ENCODE measurements around the gene STXBP1. TPM values are rescaled to one million over a fixed set of nuclear protein-coding genes. Genes with fewer than 3 reads are reported as not detected.

The STXBP1 gene
- total RNA-seq (5.3 TPM), polyA plus RNA-seq (ENCODE audit: insufficient read depth in 1 of 8, insufficient read length in 8 of 8, low replicate concordance in 1 of 8) (10 to 100 TPM; 11.9 to 19.5 (median 13.4) TPM)
- long read RNA-seq, donor 1, partial matches to known transcripts = 0 of 2 reads
- long read RNA-seq, donor 1, other reads (novel, unspliced or antisense) = 0 of 2 reads
- long read RNA-seq, donor 2, partial matches to known transcripts = 0 of 1 reads
- long read RNA-seq, donor 2, other reads (novel, unspliced or antisense) = 0 of 1 reads
- long read RNA-seq, donor 3, transcript STXBP1-201 (19 exons, 3,765 nt) = minor isoform, 5 of 14 reads
- long read RNA-seq, donor 3, transcript STXBP1-212 (1 exons, 2,582 nt) = major isoform, 9 of 14 reads
- long read RNA-seq, donor 3, partial matches to known transcripts = 0 of 14 reads
- long read RNA-seq, donor 3, other reads (novel, unspliced or antisense) = 0 of 14 reads
- long read RNA-seq, donor 4, transcript STXBP1-212 (1 exons, 2,582 nt) = major isoform, 12 of 14 reads
- long read RNA-seq, donor 4, partial matches to known transcripts = 0 of 14 reads
- long read RNA-seq, donor 4, other reads (novel, unspliced or antisense) = 0 of 14 reads
- long read RNA-seq, donor 5, transcript STXBP1-212 (1 exons, 2,582 nt) = major isoform, 21 of 22 reads
- long read RNA-seq, donor 5, partial matches to known transcripts = 0 of 22 reads
- long read RNA-seq, donor 5, other reads (novel, unspliced or antisense) = 0 of 22 reads
- long read RNA-seq, donor 6, transcript STXBP1-212 (1 exons, 2,582 nt) = major isoform, 5 of 9 reads
- long read RNA-seq, donor 6, partial matches to known transcripts = 0 of 9 reads
- long read RNA-seq, donor 6, other reads (novel, unspliced or antisense) = 0 of 9 reads
- long read RNA-seq, donor 7, transcript STXBP1-212 (1 exons, 2,582 nt) = major isoform, 8 of 9 reads
- long read RNA-seq, donor 7, partial matches to known transcripts = 0 of 9 reads
- long read RNA-seq, donor 7, other reads (novel, unspliced or antisense) = 0 of 9 reads
- long read RNA-seq, donor 8, transcript STXBP1-212 (1 exons, 2,582 nt) = major isoform, 12 of 13 reads
- long read RNA-seq, donor 8, partial matches to known transcripts = 0 of 13 reads
- long read RNA-seq, donor 8, other reads (novel, unspliced or antisense) = 0 of 13 reads
- long read RNA-seq, donor 9, transcript STXBP1-212 (1 exons, 2,582 nt) = major isoform, 7 of 7 reads
- long read RNA-seq, donor 9, partial matches to known transcripts = 0 of 7 reads
- long read RNA-seq, donor 9, other reads (novel, unspliced or antisense) = 0 of 7 reads
- long read RNA-seq, donor 10, transcript STXBP1-212 (1 exons, 2,582 nt) = major isoform, 16 of 17 reads
- long read RNA-seq, donor 10, partial matches to known transcripts = 0 of 17 reads
- long read RNA-seq, donor 10, other reads (novel, unspliced or antisense) = 0 of 17 reads
- long read RNA-seq, donor 11, transcript STXBP1-212 (1 exons, 2,582 nt) = major isoform, 10 of 11 reads
- long read RNA-seq, donor 11, partial matches to known transcripts = 0 of 11 reads
- long read RNA-seq, donor 11, other reads (novel, unspliced or antisense) = 0 of 11 reads

DNA sequence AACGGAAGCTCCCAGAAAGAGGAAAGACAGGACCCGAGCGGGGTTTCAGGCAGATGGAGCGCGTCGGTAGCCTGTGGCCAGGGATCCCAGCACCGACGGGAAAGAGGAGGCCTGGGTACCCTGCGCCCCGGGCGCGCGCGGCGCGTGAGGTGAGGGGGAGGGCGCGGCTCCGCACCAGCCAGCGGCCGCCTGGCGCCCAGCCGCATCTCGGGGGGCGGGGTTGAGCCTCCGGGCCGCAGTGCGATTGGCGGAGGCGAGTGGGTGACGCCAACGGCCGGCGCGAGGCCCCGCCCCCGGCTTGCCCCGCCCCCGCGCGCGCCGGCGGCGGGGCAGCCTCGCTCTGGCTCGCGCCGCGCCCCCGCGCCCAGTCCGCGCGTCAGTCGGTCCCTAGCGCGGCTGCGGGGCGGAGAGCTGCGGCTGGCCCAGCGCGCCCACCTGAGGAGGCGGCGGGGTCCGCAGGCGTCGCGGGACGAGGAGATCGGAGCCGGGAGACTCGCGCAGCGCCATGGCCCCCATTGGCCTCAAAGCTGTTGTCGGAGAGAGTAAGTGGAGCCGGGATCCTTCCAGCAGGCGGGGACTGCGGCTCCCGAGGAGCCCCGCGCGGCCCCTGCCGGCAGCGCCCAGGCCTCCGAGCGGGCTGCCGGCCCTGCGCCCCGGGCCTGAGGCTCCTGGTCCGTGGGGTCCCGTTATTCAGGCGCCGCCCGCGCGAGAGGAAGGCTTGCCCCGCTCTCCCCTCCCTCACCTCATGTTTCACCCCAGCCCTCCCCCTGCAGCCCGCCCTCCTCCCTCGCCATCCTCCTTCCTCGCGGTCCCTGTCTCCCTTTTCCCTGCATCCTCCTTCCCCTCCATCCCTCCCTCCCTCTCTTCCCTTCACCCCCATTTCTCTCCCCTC is at the start of gene STXBP1:
Gene STXBP1, plus strand, starts transcription at position 379 of the 892 bp plus-strand sequence. Its CDS starts 127 bp downstream, at position 506.
- Histone ChIP-seq H3K9me3 (replicated peaks; ENCODE audit: control insufficient read depth, low read depth, low read length) (no peaks in the 10 kb centered on the region), H3K27me3 (ENCODE audit: control insufficient read depth, insufficient read depth, low read length) (peaks cover 24% of the 10 kb centered on the region), H3K36me3 (ENCODE audit: control insufficient read depth, insufficient read depth, low read length) (no peaks in the 10 kb centered on the region), H3K4me1 (ENCODE audit: control insufficient read depth, insufficient read depth, low read length) (peaks cover 25% of the 10 kb centered on the region), H3K4me3 (ENCODE audit: low read length) (peak within 1 kb of the TSS; percentile 77), H3K27ac (ENCODE audit: low read length) (peak within 1 kb of the TSS; percentile 82)
- DNase-seq = peak; percentile 94
- under 1% methylated on average over 87 of the region's 102 CpGs for WGBS (ENCODE audit: insufficient coverage)

DNA sequence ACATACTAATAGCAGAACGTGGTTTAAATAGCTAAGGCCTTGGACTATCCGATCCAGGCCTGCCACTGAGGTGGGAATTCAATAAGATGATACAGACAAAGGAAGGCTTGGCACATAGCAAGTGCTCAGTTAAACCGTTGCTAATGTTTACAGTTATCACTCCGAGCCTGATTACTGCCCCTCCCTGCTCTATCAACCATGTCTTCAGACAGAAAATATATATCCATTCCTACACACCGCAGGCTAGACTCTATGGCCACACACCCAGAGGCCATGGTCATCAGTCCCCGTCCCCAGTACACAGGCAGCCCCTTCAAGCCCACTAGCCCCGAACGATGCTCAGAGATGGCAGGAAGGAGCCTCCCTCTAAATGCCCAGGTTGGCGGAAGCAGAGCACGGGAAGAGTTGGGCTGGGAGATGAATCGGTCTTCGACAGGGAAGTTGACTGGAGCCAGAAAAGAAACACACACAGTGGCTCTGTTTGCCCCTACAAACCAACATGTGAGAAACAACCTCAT is 49.7 kb upstream of the STXBP1 start:
- H3K27ac ChIP-seq (ENCODE audit: low read length) = peak overlapping the region; percentile 75
- peaks cover 41% of the 10 kb centered on the region for H3K36me3 ChIP-seq (ENCODE audit: control insufficient read depth, insufficient read depth, low read length)
- no peaks in the 10 kb centered on the region for H3K27me3 ChIP-seq (ENCODE audit: control insufficient read depth, insufficient read depth, low read length)
- WGBS (ENCODE audit: insufficient coverage) = 71% methylated on average over 6 of the region's 12 CpGs
- peaks cover 60% of the 10 kb centered on the region for H3K4me1 ChIP-seq (ENCODE audit: control insufficient read depth, insufficient read depth, low read length)
- no peak overlapping the region for H3K4me3 ChIP-seq (ENCODE audit: low read length)
- no peaks in the 10 kb centered on the region for H3K9me3 ChIP-seq (replicated peaks; ENCODE audit: control insufficient read depth, low read depth, low read length)
- no peak for DNase-seq

DNA sequence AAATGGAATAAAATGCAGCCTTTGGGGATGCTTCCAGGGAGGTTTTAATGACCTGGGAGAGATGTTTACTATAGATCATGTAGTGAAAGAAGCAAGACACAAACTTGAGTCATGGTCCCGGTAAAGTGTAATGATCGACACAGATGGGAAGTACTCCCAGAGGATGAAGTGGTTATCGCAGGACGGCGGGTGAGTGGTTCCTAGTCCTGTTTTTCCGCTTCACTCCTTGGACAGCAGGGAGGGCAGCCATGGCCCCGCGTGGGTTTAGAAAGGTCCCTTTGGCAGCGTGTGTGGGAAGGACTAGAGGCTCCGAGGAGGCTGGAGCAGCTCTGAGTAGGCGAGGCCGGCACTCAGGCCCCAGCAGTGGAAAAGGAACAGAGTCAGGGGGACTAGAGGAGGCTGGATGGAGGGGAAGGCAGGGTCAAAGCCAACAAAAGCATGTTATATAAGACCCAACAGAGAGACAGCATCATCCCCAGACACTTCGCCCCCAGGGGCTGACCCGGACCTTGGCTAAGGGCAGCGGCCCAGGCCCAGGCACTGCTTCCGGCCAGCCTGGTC is 49.2 kb upstream of the STXBP1 start:
- peaks cover 41% of the 10 kb centered on the region for H3K36me3 ChIP-seq (ENCODE audit: control insufficient read depth, insufficient read depth, low read length)

DNA sequence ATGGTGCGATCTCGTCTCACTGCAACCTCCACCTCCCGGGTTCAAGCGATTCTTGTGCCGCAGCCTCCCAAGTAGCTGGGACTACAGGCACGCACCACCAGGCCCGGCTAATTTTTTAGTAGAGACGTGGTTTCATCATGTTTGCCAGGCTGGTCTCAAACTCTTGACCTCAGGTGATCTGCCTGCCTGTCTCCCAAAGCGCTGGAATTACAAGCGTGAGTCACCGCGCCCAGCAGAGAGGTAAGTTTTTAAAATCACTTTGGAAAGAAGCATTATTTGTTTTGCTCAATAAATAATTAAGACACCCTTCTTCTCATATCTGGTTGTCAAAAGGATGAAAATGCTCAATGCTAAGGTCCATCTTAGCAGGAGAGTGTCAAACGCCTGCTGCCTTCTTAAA is 48.5 kb upstream of the STXBP1 start:
- H3K4me3 ChIP-seq (ENCODE audit: low read length) = no peak overlapping the region
- no peak for DNase-seq
- no peaks in the 10 kb centered on the region for H3K9me3 ChIP-seq (replicated peaks; ENCODE audit: control insufficient read depth, low read depth, low read length)
- peaks cover 56% of the 10 kb centered on the region for H3K4me1 ChIP-seq (ENCODE audit: control insufficient read depth, insufficient read depth, low read length)
- WGBS (ENCODE audit: insufficient coverage) = 92% methylated on average over 9 of the region's 13 CpGs
- peaks cover 37% of the 10 kb centered on the region for H3K36me3 ChIP-seq (ENCODE audit: control insufficient read depth, insufficient read depth, low read length)
- H3K27me3 ChIP-seq (ENCODE audit: control insufficient read depth, insufficient read depth, low read length) = no peaks in the 10 kb centered on the region
- H3K27ac ChIP-seq (ENCODE audit: low read length) = no peak overlapping the region

More for the DNA sequence above, 49.2 kb upstream of the STXBP1 start:
- no peaks in the 10 kb centered on the region for H3K9me3 ChIP-seq (replicated peaks; ENCODE audit: control insufficient read depth, low read depth, low read length)
- H3K4me3 ChIP-seq (ENCODE audit: low read length) = no peak overlapping the region
- H3K4me1 ChIP-seq (ENCODE audit: control insufficient read depth, insufficient read depth, low read length) = peaks cover 60% of the 10 kb centered on the region
- WGBS (ENCODE audit: insufficient coverage) = 44% methylated on average over 10 of the region's 16 CpGs
- DNase-seq = no peak
- H3K27ac ChIP-seq (ENCODE audit: low read length) = peak overlapping the region; percentile 75
- no peaks in the 10 kb centered on the region for H3K27me3 ChIP-seq (ENCODE audit: control insufficient read depth, insufficient read depth, low read length)

DNA sequence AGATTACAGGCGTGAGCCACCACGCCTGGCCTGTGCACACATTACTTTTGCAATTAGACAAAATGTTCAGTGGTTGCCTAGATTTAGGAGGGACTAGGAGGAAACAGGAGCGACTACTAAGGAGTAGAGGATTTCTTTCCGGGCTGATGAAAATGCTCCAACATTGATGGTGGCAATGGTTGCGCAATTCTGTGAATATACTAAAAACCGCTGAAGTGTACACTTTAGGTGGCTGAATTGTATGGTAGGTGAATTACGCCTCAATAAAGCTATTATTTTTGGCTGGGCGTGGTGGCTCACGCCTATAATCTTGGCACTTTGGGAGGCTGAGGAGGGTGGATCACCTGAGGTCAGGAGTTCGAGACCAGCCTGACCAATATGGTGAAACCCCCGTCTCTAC is 46.8 kb upstream of the STXBP1 start:
- Histone ChIP-seq H3K4me1 (ENCODE audit: control insufficient read depth, insufficient read depth, low read length) (peaks cover 52% of the 10 kb centered on the region), H3K36me3 (ENCODE audit: control insufficient read depth, insufficient read depth, low read length) (peaks cover 24% of the 10 kb centered on the region), H3K4me3 (ENCODE audit: low read length) (no peak overlapping the region), H3K27ac (ENCODE audit: low read length) (no peak overlapping the region), H3K9me3 (replicated peaks; ENCODE audit: control insufficient read depth, low read depth, low read length) (no peaks in the 10 kb centered on the region), H3K27me3 (ENCODE audit: control insufficient read depth, insufficient read depth, low read length) (no peaks in the 10 kb centered on the region)
- WGBS (ENCODE audit: insufficient coverage) = 96% methylated on average over 7 of the region's 11 CpGs
- DNase-seq = no peak

DNA sequence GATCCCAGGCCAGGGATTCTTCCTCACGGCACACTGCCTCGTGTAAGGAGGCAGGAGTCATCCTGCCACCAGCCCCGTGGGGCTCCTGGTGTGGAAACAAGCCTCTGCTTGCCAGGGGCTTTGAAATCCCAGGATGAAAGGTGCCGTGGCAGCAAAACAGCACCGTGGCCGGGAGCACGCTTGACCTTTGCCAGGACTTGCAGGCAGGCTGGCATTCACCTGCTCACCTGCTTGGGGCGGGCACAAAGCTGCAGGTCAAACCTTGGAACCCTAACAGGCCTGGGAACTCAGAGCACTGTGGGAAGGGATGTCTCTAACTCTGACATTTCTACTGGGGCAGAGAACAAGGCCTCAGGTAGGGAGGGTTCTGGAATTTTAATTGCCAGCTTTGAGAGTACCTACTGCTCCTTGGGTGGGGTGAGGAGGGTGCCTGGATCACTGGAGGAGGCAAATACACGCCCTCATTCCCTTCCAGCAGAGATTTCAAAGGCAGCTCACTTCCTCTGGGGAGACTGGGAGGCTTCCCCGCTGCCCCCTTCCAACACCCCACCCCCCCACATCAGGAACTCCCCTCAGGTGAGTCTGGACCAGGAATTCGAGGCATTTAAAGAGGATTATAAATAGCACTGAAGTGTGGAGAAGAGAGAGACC is 45.6 kb upstream of the STXBP1 start:
- no peaks in the 10 kb centered on the region for H3K9me3 ChIP-seq (replicated peaks; ENCODE audit: control insufficient read depth, low read depth, low read length)
- peak overlapping the region; percentile 75 for H3K4me3 ChIP-seq (ENCODE audit: low read length)
- H3K27ac ChIP-seq (ENCODE audit: low read length) = peak overlapping the region; percentile 71
- peaks cover 17% of the 10 kb centered on the region for H3K36me3 ChIP-seq (ENCODE audit: control insufficient read depth, insufficient read depth, low read length)
- no peaks in the 10 kb centered on the region for H3K27me3 ChIP-seq (ENCODE audit: control insufficient read depth, insufficient read depth, low read length)
- no peak for DNase-seq
- H3K4me1 ChIP-seq (ENCODE audit: control insufficient read depth, insufficient read depth, low read length) = peaks cover 53% of the 10 kb centered on the region
- WGBS (ENCODE audit: insufficient coverage) = 38% methylated on average over 8 of the region's 11 CpGs

DNA sequence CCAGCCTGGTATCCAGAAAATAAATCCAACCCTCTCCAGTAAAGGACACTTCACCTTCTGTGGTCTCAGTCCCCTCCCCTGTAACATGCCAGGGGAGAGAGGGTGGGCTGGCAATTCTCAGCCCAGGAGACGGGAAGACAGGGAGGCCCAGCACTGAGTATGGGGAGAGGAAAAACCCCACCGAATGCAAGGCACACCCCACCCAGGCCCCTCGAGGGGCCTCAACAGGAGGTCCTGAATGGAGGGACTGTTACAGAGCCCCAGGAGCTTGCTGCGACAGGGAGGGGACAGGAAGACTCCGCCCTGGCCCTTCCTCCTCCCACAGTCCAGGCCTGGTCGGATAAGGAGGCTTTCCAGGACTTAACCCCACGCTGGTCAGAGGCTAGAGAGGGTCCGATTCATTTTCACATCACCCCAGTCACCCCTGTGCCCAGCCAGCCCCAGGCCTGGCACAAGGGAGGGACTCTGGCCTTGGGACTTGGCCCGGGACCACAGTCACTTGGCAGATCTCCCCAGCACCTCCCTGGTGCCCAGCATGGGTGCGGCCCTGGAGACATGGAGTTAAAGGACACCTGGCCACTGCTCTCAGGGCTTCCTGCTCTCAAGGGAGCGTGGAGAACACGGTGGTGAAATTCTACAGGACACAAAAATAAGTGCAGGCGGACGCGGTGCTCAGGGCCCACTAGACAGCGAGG is 44.9 kb upstream of the STXBP1 start:
- peak overlapping the region; percentile 71 for H3K27ac ChIP-seq (ENCODE audit: low read length)
- no peaks in the 10 kb centered on the region for H3K9me3 ChIP-seq (replicated peaks; ENCODE audit: control insufficient read depth, low read depth, low read length)
- peaks cover 46% of the 10 kb centered on the region for H3K4me1 ChIP-seq (ENCODE audit: control insufficient read depth, insufficient read depth, low read length)
- 13% methylated on average over 7 of the region's 16 CpGs for WGBS (ENCODE audit: insufficient coverage)
- peak overlapping the region; percentile 75 for H3K4me3 ChIP-seq (ENCODE audit: low read length)
- peaks cover 17% of the 10 kb centered on the region for H3K36me3 ChIP-seq (ENCODE audit: control insufficient read depth, insufficient read depth, low read length)
- no peaks in the 10 kb centered on the region for H3K27me3 ChIP-seq (ENCODE audit: control insufficient read depth, insufficient read depth, low read length)
- peak; percentile 77 for DNase-seq
